GM21360 (cell line): ENCODE data around the gene TIGAR.
A peak's percentile ranks its signal among the peaks of the same experiment; 100 is the strongest.

Experiments
- ATAC-seq: cut with Tn5 transposase; IDR thresholded peaks from one replicate; pipeline ENCODE4 v1.9.1; 2021; ENCODE audit warnings: mild to moderate bottlenecking, moderate library complexity; ENCODE audit not compliant: unreplicated experiment

Gene TIGAR

GRCh38 chr12:4301932-4302501 is 19.0 kb upstream of the TIGAR start:
- no peak for ATAC-seq

DNA sequence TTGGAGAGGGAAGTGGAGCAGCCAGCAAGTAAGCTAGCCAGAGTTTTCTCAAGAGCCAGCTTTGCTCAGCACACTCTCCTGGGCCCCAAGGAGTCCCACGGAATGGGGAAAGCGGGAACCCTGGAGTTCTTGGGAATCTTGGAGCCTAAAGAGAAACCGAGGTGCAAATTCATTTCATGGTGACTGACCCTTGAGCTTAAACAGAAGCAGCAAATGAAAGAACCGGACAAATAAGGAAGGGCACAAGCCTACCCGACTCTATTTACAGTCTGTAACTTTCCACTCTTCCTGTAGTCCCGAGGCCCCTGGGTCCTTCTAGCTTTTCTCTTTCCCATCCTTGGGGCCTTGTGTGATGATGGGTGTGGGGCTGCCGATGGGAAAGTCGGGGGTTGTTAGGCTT is 18.1 kb upstream of the TIGAR start:
- no peak for ATAC-seq

- ATAC-seq: no peak
These were observed 17.3 kb upstream of the TIGAR start for GRCh38 chr12:4303750-4304149.

DNA sequence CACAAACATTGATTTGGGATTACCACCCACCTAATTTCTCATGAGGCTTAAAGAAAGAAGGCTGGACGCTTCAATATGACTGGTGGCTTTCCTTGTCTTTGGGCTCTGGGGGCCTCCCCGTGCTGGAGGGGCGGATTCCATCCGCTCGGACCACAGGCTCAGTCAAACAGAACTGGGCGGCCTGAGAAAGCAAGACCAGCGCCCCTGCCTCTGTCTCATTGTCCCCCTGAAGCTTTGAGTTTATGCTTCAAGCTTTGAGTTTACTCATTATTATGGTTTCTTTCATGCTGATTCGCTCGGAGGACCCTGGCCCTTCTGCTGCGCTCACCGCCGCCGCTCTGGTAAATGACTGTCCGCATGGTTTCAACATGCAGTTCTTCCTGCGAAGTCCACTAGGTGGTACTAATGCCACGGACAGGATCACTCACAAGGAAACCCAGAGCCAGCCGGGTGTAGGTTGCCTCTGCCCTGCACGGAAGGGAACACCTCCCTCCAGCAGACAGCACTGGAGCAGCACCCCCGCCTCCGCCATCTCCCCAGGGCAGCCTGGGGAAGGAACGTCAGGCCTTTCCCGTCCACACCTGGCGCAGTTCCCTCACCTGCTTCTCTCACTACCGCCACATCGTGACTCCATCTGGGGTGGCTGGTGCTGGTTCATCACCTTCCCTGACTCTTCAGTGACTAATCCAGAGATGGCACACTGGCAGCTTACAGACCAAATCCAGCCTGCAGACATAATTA is 13.2 kb upstream of the TIGAR start:
- no peak for ATAC-seq

DNA sequence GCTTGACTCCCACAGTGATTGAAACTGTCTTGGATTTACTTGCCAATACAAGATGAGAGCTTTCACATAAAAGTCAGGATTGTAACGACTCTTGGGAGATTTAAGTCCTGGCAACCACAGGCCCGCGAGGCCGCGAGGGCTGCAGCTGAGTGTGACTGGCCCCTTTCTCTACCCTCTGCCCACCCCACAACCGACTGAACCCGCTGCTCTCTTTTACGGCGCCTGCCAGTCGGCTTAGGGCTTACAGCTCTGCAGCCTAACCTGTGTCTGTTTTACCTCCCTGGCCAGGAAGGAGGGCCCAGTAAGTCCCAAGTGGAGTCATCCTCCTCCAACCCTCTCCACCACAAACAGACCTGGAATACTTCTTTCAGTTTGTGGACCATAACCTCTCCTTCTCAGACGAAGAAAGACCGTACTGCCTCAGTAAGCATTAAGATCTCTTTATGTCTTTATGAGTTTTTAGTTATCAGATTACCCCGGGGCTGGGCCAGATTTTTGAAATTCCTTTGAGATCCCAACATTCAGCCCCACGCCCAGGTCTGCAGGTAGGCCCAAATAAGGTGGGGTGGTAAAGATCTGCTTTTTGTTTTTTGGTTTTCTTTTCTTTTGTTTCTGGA is 12.6 kb upstream of the TIGAR start:
- ATAC-seq: no peak

- no peak for ATAC-seq
These were observed 9.2 kb upstream of the TIGAR start for GRCh38 chr12:4311776-4312175.

- no peak for ATAC-seq
These were observed 8.8 kb upstream of the TIGAR start for GRCh38 chr12:4312251-4312650.

GRCh38 chr12:4320497-4320852 is 538 bp upstream of the TIGAR start:
- ATAC-seq: peak; percentile 21

DNA sequence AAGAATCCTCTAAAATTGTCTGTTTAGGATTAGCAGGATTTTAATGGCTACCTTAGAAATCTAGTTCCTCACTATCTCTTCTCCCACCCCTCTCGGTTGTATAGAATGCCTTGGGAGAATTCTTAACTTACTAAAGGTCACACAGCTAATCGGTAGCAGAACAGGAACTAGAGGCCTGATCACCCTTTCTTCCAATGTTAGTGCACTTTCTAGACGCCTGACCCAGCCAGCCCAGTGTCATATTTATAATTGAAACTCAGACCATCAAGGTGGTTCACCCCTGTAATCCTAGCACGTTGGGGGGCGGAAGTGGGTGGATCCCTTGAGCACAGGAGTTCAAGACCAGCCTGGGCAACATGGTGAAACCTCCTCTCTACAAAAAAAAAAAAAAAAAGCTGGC is 1.7 kb downstream of the TIGAR start:
- ATAC-seq: no peak

GRCh38 chr12:4323396-4323795 is 2.4 kb downstream of the TIGAR start:
- no peak for ATAC-seq

DNA sequence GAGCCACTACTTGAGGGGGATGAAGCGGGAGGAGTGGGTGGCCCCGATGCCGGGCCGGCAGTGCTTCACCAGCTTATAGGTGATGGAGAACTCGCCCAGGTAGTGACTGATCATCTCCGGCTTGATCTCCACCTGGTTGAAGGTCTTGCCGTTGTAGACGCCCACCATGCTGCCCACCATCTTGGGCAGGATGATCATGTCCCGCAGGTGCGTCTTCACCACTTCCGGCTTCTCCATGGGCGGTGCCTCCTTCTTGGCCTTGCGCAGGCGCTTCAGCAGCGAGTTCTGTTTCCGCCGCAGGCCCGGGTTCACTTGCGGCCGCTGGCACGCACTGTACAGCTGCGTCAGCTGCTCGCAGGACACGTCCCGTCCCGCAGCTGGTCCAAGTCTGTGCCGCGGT is 3.4 kb downstream of the TIGAR start:
- no peak for ATAC-seq

DNA sequence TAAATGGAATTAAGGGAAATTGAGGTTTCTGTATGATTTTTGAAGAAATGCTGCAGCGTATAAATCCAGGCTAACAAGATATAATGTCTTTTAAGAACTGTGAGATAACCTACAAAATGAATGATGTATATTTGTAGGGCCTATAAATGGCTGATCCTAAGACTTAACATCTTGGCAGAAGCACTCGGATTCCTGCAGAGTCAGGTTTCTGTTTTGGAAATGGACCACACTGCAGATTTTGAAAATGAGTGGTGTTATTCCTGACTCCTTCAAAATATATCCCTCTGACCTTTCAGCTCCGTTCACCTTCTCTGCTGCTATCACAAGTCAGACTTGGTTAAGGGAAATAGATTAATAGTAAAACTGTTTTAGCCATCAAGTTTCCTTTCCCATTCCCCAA is 5.0 kb downstream of the TIGAR start:
- ATAC-seq: no peak

DNA sequence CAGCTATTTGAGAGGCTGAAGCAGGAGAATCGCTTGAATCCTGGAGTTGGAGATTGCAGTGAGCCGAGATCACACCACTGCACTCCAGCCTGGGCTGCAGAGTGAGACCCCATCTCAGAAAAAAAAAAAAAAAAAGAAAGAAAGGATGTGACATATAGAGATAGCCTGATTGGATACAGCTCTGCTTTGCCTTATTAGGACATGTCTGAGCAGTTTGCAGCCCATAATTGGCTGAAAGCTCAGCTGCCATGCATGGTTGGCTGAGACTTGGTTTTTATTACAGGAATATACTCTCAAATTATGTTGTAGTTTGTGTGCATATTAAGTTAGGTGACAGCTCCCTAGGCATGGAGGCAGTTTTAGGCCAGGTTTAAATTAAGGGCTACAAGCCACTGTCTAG is 6.3 kb downstream of the TIGAR start:
- no peak for ATAC-seq

DNA sequence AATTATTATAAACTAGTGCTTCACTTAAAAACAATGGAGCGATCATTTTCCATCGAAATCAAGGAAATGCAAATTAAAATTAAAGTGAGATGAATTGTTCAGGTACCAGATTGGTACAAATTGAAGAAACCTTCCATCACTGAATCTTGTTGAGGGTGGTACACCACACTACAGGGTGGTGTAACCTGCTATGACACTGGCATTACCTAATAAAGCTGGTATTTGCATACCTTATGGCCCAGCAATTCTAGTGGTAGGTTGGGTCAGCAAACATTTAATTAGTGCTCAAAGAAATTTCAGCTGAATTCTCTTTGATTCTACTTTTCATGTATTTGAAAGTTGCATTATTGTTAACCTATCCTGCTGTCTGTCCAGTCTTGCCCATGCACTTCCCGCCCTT is 9.2 kb downstream of the TIGAR start:
- no peak for ATAC-seq

- no peak for ATAC-seq
These were observed 10.2 kb downstream of the TIGAR start for GRCh38 chr12:4331221-4331620.

- ATAC-seq: no peak
These were observed 10.8 kb downstream of the TIGAR start for GRCh38 chr12:4331842-4332241.

- no peak for ATAC-seq
These were observed 25.9 kb downstream of the TIGAR start for GRCh38 chr12:4346931-4347330.

DNA sequence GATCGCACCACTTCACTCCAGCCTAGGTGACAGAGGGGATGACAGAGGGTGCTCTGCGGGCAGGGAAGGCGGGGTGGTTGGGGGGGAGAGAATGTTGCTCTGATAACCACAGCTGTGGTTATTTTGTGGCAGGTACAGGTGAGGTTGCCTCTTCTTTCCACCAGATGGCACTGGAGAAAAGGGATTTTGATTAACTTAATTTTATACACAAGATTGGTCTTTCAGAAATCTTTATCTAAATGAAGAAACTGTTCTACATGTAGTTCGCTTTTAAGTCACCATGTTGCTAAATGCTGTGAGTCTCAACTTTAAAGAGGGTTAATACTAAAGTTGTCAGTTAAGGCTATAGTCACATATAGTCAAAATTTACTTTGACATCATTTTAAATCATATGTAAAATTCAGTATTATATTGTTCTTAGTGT is 32.8 kb downstream of the TIGAR start:
- no peak for ATAC-seq

DNA sequence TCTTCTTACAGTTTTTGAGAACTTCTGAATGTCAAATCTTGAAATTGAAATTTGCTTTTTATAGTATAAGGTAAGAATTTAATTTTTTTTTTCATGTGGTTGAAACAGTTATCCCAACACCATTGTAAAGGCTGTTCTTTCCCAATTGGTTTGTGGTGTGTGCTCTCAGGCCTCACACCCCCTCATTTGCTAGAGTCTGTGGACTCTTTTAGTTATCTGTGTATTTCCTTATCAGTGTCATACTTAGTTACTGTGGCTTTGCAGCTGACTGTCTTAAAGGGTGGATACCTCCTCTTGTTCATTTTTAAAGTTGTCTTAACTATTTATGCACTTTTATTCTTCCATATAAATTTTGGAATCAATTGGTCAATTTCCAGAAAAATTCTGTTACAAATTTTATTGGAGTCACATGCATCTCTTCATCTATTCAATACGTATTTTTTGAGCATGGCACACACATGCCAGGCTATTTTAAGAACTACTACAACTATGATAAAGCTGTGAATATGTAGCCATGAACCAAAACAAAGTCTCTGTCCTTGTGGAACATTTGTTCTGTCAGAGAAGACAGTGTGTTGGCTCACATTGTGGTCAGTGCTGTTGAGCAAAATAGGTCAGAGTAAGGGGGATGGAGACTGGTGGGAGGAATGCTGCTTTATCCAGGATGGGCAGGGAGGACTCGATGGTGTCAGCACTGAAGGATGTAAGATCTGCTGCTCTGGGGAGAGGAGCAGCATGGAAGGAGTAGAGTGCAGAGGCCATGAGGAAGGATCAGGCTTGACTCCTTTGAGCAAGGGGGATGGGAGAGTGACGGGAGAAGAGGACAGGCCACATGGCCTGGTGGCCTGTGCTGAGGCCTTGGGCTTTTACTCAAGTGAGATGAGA is 34.4 kb downstream of the TIGAR start:
- no peak for ATAC-seq

DNA sequence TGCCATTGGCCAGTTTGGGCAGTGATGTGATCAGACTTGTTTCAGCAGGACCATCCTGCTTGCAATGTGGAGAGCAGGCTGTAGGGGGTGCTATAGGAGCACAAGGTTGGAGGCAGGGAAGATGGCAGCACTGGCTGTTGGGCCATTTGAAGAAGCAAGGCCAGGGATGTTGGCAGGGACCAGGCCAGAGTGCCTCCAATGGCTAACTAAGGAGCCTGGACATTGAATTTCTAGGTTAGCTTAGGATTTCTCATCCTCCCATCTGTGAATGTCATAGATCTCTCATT is 35.0 kb downstream of the TIGAR start:
- ATAC-seq: no peak

- no peak for ATAC-seq
These were observed 45.1 kb downstream of the TIGAR start for GRCh38 chr12:4366090-4366489.

DNA sequence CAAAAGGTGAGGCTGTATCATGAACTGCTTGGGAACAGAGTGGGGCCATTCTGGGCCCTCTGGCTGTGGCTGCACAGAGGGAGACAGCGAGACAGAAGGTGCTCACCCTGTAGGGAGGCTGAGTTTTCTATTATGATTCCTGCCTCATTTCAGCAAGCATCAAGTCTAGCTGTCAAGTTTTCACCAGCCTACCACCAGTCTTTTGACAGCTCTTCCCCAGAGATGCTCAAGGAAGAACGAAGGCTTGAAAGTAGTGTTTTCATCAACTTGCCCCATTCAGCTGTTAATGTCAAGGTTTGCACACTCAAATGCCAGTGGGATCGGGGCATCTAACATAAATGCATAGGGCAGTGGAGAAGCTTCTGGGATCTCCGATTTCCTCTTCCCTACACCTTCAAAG is 48.5 kb downstream of the TIGAR start:
- no peak for ATAC-seq
